HG02610 (cell line): ENCODE results near the gene RENBP.
A peak's percentile ranks its signal among the peaks of the same experiment; 100 is the strongest.

ENCODE experiments used
- ATAC-seq: cut with Tn5 transposase; IDR thresholded peaks from one replicate; pipeline ENCODE4 v1.9.1; 2021; ENCODE audit warnings: mild to moderate bottlenecking, moderate library complexity; ENCODE audit not compliant: unreplicated experiment

RENBP gene

GRCh38 chrX:153954558-153955227 lies 10.2 kb upstream of the RENBP start:
- no peak for ATAC-seq

DNA sequence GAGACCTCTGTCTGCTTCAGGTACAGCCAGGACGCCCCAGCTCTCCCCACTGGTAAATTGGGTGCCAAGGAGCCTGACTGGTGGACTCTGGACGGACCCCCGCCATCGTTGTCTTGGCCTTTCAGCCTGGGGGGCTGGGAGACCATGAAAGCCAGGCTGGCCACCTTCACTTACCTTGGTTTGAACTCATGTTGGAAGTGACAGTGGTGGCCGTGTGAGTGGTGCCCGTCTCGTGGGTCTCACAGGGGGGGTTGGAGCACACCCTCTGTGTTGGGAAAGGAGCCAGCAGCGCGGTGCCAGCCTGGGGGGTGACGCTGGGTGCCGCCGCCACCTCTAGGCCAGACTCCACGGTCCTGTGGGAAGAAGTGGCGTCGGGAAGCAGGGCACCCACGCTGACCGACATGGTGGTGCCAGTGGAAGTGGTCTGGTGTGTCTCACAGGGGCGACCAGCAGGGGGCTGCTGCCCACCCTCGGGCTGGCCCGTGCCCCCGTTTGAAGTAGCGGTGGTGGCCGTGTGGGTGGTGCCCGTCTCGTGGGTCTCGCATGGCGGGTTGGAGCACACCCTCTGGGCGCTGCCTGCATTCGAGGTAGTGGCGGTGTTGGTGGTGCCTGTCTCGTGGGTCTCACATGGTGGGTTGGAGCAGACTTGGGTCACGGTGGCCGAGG lies 9.6 kb upstream of the RENBP start:
- no peak for ATAC-seq

GRCh38 chrX:153953342-153953830 lies 8.9 kb upstream of the RENBP start:
- ATAC-seq: no peak

GRCh38 chrX:153952373-153953026 lies 8.1 kb upstream of the RENBP start:
- no peak for ATAC-seq

DNA sequence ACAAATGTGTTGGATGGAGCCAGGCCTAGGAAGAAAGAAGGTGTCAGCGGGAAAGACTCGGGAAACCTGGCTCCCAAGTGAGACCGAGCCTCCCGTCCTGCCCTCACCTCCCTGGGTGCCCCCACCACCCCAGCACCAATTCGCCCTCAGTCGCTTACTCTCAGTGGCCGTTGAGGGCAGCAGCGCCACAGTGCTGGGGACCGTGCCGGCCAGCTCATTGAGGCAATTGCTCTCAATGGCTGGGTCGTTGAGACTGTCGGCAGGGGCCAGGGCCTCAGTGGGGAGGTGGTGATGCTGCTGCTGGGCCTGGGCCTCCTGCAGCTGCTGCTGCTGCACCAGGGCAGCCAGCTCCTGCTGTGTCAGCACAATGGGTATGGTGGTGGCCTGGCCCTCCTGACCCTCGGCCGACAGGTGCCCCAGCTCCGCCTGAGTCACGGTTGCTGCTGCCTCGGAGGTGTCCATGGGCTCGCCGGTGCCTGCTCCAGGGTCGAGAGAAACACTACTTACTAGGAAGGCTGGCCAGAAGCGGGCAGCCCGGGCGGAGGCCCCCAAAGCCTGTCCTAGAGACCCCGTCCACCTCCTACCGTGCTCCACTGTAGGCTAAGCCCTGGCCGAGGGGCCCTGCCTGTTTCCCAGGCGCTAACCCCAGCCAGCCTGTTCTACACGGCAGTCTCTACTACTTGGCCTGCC lies 7.4 kb upstream of the RENBP start:
- ATAC-seq: no peak

GRCh38 chrX:153950127-153950526 lies 5.7 kb upstream of the RENBP start:
- ATAC-seq: no peak

DNA sequence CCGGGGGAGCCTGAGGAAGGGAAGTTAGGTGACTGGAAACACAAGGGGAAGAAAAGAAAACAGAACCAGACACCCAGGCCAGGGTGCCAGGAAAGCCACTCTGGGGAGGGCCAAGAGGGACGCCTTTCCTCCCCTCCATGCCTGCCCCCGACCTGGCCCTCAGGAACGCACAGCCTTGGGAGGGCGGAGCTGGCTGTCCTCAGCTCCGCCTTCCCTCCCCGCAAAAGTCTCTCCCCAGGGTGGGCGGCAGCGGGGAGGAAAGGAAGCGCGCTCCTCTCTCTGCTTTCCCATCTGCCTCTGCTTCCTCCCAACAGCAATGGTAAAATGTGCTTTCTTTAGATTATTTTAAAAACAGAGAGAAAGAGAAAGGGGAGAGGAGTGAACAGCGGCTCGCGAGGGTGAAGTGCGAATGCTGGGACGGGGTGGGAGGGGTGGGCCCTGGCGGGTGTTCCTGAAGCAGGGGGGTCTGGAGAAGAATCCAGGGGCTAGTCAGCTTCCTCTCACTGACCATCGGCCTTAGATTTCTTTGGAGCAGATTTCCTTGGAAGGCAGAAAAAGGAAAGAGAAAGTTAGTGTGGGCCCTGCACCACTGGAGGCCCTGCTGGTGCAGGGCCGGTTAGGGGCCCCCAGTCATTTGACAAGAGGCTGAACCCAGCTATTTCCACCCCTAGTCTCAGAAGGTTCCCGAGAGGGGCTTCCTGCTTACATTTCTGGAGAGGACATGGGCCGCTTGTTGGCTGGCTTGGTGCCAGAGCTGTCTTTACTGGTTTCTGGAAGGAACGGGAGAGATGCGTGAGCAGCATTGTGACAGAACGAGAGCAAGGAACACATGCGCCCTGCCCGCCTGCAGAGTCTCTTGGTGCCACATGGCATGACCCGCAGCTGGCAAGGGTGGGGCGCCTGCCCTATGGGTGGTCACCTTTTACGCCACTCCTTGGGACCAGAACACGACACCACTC lies 4.7 kb upstream of the RENBP start:
- ATAC-seq: no peak

DNA sequence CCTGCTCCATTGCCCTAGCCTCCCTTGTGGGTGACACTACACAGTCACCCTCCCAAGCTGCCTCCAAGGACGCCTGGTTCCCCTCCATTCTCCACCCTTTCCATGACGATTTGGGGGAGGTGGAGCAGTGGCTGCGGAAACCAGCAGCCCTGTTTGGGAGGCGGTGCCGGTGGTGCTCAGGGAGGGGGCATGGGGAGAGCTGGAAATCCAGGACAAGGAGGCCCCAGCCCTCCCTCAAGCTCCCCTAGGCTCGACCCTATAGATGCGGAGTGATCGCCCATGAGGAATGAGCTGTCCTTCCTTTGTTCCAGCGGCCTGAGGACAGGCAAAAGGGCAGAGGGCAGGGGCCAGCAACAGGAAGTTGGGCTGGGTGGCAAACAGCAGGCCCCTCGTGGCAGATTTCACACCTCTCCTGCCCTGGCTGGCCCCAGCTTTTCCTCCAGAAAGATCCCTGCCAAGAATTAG lies 3.6 kb upstream of the RENBP start:
- no peak for ATAC-seq

GRCh38 chrX:153947009-153947769 lies 2.7 kb upstream of the RENBP start:
- peak; percentile 60 for ATAC-seq

GRCh38 chrX:153945956-153946943 lies 1.8 kb upstream of the RENBP start:
- ATAC-seq: no peak

DNA sequence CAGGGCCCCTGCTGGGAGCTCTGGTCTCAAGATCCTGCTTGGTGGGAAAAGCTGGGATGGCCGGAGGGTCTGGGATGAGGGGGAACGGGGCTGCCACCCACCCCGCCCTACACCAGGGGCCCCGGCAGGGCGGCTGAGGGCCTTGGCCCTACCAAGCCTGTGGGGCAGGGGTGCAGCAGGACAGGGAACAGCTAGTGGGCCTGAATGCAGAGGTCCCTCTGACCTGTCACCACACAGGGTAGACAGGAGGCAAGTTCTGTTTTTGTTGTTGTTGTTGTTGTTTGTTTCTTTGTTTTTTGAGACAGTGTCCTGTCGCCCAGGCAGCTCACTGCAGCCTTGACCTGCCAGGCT lies 332 bp upstream of the RENBP start:
- ATAC-seq: no peak

DNA sequence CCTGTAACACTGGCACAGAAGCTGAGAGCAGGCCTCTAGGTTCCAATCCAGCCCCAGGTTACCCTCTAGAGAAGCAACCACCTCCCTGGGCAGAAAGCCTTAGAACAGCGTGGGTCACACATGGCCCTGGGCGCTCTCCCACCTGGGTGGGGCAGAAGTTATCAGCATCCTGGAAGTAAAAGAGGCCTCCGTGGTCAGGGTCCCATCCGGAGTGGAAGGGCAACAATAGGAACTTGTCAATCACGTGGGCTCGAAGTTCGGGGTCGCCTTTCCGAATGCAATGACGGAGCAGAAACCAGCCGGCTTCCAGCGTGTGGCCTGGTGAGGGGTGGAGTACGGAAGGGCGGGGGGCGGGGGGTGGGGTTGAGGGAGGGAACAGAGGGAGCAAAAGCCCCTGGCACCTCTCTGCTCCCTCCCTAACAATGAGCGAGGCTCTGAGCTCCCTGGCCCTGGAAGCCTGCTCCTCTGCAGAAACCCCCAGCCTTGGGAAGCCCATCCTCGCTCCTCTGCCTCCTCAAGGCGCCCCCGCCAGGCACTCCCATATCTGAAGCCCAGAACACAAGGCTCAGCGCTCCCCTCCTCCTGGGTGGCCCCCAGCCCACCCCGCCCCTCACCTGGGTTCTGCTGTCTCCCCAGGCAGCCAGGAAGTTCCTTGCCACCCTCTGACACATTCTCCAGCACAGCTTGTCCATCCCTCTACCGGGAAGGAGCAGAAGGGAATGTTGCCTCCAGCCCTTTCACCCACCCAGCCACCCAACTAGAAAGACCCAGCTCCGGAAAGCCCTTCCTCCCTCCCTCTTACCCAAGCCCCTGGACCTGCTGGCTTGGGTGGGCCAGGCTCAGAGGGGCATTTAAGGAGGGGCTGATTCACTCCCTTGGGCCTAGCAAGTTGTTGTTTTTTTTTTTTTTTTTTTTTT lies 2.8 kb downstream of the RENBP start:
- ATAC-seq: no peak

GRCh38 chrX:153939573-153939972 lies 4.9 kb downstream of the RENBP start:
- ATAC-seq: no peak

GRCh38 chrX:153938226-153938786 lies 6.1 kb downstream of the RENBP start:
- no peak for ATAC-seq

DNA sequence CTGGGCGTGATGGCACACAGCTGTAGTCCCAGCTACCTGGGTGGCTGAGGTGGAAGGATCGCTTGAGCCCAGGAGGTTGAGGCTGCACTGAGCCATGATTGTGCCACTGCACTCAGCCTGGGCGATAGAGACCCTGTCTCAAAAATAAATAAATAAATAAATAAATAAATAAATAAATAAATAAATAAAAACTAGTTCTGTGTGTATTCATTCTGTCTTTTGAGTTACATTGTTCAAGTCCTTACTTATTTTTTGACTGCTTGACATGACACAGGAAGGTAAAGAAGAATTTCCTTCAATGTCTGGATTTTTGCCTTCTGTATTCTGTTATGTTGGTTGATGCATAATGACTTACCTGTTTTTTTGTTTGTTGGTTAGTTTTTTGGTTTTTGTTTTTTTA lies 7.4 kb downstream of the RENBP start:
- ATAC-seq: no peak

GRCh38 chrX:153935326-153935851 lies 9.1 kb downstream of the RENBP start:
- ATAC-seq: no peak
